Activated CD8-positive, alpha-beta memory T cell treated with anti-CD3 and anti-CD28 coated beads, Interleukin-2, amount 10 ng/mL, durations not matched to agents 7 days and 5 days (primary cell): ENCODE results near the gene GNB2. TPM values are rescaled to one million over a fixed set of nuclear protein-coding genes. Genes with fewer than 3 reads are reported as not detected.
"Not testable (repeated sequence)": the region's sequence is repeated elsewhere in the genome, so short reads cannot be mapped to it uniquely, and the experiment has no call there.

ENCODE experiments used
- ATAC-seq: fragments of 150-1000 bp; cut with Tn5 transposase; one replicate; pipeline ENCODE4 v1.10.0; 2021; ENCODE audit warnings: moderate library complexity
- CTCF ChIA-PET: fragments of 350-600 bp; sonication (Branson Sonifier 250); formaldehyde crosslinking; loops from one replicate; lab custom pipeline; 2021; ENCODE audit warnings: antibody characterized with exemption; lab: Charles Lee
- DNase-seq: peaks from one replicate; pipeline ENCODE4 v3.0.0-alpha.2; 2020
- H3K27ac Mint-ChIP-seq: one replicate; pipeline ENCODE4 v1.8.0; 2021; ENCODE audit warnings: mild to moderate bottlenecking, mixed read lengths
- H3K27me3 Mint-ChIP-seq: one replicate; pipeline ENCODE4 v1.8.0; 2021; ENCODE audit warnings: mixed read lengths
- H3K36me3 Mint-ChIP-seq: one replicate; pipeline ENCODE4 v1.8.0; 2021; ENCODE audit warnings: mild to moderate bottlenecking, mixed read lengths
- H3K4me1 Mint-ChIP-seq: one replicate; pipeline ENCODE4 v1.8.0; 2021; ENCODE audit warnings: mixed read lengths
- H3K4me3 Mint-ChIP-seq: one replicate; pipeline ENCODE4 v1.8.0; 2021; ENCODE audit warnings: mild to moderate bottlenecking, moderate library complexity, mixed read lengths
- H3K9me3 Mint-ChIP-seq: one replicate; pipeline ENCODE4 v1.8.0; 2022; ENCODE audit warnings: low read depth, mixed read lengths
- total RNA-seq, 2 experiments: library from RNA; stranded (reverse); gene quantifications; one replicate each; pipeline ENCODE4 v1.2.3, GENCODE V29; 2021

GNB2 gene
- total RNA-seq, 2 experiments from 2014 or later: 243 to 271 TPM

DNA sequence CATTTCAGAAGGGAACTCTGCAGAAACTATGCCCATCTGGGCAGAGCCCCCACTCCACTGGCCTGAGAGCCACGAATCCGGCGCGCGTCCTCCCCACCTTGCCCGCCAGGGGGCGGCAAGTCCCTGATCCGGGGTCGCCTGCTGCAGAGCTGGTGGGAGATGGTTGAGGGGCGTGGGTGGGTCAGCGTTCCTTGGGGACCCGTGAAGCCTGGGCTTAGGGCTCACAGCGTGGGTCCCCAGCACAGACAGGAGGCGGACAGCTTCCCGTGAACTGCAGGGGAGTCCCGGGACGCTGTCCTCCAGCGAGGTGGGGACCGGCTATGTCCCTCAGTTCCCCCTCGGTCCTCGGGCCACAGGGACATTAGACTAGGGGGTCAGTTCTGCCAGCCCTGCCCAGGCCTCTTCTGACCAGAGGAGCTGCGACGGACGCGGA, 31.8 kb downstream of the GNB2 start:
- CTCF ChIA-PET: interaction anchor here (0.6 to 6.5 kb wide), 56 partner anchors 9 to 380 kb away, joined by 3 to 137 read pairs (median 5); partner anchors contain the start of genes AGFG2, FBXO24, GIGYF1 and MOSPD3
- Mint-ChIP-seq H3K4me1 (peaks cover 24% of the 10 kb centered on the region), H3K27ac (peak overlapping the region; percentile 92), H3K27me3 (peaks cover 5% of the 10 kb centered on the region), H3K4me3 (peak overlapping the region; percentile 94), H3K36me3 (peaks cover 4% of the 10 kb centered on the region), H3K9me3 (no peaks in the 10 kb centered on the region)
- peak; percentile 64 for ATAC-seq
- peak; percentile 88 for DNase-seq

DNA sequence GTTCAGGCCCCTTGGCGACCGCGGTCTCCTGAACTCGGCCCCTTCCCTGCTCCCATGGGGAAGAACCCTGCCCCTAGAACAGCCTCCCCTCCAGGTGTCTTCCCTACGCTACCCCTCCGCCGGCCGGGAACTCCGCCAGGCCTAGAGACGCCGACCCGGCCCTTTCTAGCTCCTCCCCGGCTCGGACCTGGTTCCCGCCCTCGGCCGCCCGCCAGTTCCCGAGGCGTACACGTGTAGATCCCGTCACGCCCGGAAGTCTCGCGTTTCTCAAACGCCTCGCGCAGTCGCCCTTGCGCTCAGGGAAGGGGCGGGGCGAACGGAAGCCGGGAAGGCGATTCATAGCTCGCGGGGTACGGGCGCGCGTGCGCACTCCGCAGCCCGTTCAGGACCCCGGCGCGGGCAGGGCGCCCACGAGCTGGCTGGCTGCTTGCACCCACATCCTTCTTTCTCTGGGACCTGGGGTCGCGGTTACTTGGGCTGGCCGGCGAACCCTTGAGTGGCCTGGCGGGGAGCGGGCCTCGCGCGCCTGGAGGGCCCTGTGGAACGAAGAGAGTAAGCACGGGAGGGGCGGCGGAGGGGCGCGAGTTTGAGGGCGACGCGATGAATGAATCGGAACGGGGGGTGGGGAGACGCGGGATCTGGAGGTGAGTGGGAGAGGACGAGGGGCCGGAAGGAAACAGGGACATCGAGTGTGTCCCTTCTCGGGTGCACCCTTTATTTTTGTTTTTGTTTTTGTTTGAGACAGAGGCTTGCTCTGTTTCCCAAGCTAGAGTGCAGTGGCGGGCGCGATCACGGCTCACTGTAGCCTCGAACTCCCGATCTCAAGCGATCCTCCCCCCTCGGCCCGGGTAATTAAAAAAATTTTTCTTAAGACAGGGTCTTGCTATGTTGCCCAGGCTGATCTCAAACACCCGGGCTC, 32.5 kb downstream of the GNB2 start, which contains the start of gene POP7:
TSS of gene POP7 (plus strand) at position 369 of the 919 bp plus-strand sequence. CDS start 710 bp downstream, outside the sequence.
- Mint-ChIP-seq H3K9me3 (no peaks in the 10 kb centered on the region), H3K27me3 (peaks cover 5% of the 10 kb centered on the region), H3K4me1 (peaks cover 24% of the 10 kb centered on the region), H3K36me3 (peaks cover 4% of the 10 kb centered on the region), H3K4me3 (peak within 1 kb of the TSS; percentile 94), H3K27ac (peak within 1 kb of the TSS; percentile 92)
- DNase-seq: peak; percentile 99
- CTCF ChIA-PET: interaction anchor here (0.6 to 6.5 kb wide), 57 partner anchors 9 to 379 kb away, joined by 3 to 137 read pairs (median 5); partner anchors contain the start of genes AGFG2, FBXO24, GIGYF1 and MOSPD3
- peak; percentile 95 for ATAC-seq

DNA sequence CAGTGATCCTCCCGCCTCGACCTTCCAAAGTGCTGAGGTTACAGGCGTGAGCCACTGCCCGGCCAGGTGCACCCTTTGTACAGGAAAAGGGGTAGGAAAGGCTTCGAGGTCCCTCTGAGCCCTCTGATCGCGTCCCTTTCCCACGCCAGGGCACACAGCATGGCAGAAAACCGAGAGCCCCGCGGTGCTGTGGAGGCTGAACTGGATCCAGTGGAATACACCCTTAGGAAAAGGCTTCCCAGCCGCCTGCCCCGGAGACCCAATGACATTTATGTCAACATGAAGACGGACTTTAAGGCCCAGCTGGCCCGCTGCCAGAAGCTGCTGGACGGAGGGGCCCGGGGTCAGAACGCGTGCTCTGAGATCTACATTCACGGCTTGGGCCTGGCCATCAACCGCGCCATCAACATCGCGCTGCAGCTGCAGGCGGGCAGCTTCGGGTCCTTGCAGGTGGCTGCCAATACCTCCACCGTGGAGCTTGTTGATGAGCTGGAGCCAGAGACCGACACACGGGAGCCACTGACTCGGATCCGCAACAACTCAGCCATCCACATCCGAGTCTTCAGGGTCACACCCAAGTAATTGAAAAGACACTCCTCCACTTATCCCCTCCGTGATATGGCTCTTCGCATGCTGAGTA, 33.3 kb downstream of the GNB2 start:
- H3K9me3 Mint-ChIP-seq: no peaks in the 10 kb centered on the region
- CTCF ChIA-PET: interaction anchor here (1.3 to 6.5 kb wide), 11 partner anchors 8 to 371 kb away, joined by 3 to 137 read pairs (median 7); partner anchors contain the start of genes GIGYF1, SLC12A9 and SRRT
- H3K36me3 Mint-ChIP-seq: peaks cover 4% of the 10 kb centered on the region
- DNase-seq (no peak), ATAC-seq (no peak)
- H3K27me3 Mint-ChIP-seq: no peaks in the 10 kb centered on the region
- peak overlapping the region; percentile 92 for H3K27ac Mint-ChIP-seq
- peaks cover 24% of the 10 kb centered on the region for H3K4me1 Mint-ChIP-seq
- peak overlapping the region; percentile 94 for H3K4me3 Mint-ChIP-seq

DNA sequence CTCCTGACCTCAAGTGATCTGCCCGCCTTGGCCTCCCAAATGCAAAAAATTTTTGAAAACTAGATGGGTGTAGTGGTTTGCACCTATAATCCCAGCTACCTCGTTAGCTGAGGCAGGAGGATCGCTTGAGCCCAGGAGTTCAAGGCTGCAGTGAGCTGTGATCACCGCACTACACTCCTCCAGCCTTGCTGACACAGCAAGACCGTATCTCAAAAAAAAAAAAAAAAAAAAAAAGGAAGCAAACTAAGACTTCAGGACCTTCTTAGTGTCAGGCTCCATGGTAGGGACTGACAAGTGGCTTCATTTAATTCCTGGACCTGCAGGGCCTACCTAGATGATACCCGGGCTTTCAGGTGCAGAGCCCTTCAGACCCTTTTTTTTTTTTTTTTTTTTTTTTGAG, 34.9 kb downstream of the GNB2 start:
- Mint-ChIP-seq H3K4me3 (no peak overlapping the region), H3K27me3 (no peaks in the 10 kb centered on the region)
- CTCF ChIA-PET: interaction anchor here (0.7 to 6.4 kb wide), 5 partner anchors 16 to 1093 kb away, joined by 3 to 105 read pairs (median 4); partner anchors contain the start of gene SLC12A9

DNA sequence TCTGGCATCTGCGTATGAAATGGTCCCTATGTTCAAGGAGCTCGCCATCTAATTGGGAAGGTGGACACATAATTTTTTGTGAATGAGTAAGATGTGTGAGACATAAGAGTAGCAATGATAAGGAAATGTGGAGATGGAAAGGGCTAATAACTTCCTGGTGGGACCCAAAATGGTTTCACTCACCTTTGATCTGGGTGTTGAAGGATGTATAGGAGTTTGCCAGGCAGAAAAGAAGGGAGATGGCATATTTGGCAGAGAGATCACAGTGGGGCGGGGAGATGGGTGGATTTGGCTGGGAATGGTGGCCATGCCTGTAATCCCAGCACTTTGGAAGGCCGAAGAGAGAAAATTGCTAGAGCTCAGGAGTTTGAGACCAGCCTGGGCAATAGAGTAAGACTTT, 36.9 kb downstream of the GNB2 start:
- H3K9me3 Mint-ChIP-seq: no peaks in the 10 kb centered on the region
- ATAC-seq (no peak), DNase-seq (no peak)
- H3K27me3 Mint-ChIP-seq: no peaks in the 10 kb centered on the region
- peaks cover 4% of the 10 kb centered on the region for H3K36me3 Mint-ChIP-seq
- no peak overlapping the region for H3K27ac Mint-ChIP-seq
- CTCF ChIA-PET: interaction anchor here (0.9 kb wide), 1 partner anchor 21 kb away, joined by 3 read pairs; no protein-coding TSS in a partner anchor
- H3K4me3 Mint-ChIP-seq: no peak overlapping the region
- H3K4me1 Mint-ChIP-seq: peaks cover 15% of the 10 kb centered on the region

More for the DNA sequence above, 34.9 kb downstream of the GNB2 start:
- Mint-ChIP-seq H3K4me1 (peaks cover 24% of the 10 kb centered on the region), H3K36me3 (peaks cover 4% of the 10 kb centered on the region), H3K9me3 (no peaks in the 10 kb centered on the region), H3K27ac (no peak overlapping the region)
- no peak for ATAC-seq
- DNase-seq: no peak

DNA sequence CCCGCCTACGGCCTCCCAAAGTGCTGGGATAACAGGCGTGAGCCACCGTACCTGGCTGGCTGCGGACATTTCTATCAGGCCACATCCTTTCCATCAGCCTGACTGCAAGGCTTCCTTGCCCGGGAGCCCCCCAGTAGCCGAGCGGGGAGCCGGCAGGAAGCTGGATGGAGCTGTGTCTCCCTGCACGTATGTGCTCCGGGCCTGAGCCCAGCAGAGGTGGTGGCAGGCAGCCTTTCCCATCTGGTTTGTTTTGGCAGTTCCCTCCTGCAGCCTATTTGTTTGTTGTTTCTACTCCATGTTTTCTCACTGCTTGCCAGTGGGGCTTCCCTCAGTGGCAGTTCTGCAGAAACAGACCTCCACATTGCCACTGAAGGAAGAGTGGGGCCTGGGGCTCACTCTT, 37.8 kb downstream of the GNB2 start:
- Mint-ChIP-seq H3K4me1 (peaks cover 14% of the 10 kb centered on the region), H3K4me3 (no peak overlapping the region), H3K27me3 (no peaks in the 10 kb centered on the region), H3K9me3 (no peaks in the 10 kb centered on the region), H3K36me3 (peaks cover 4% of the 10 kb centered on the region), H3K27ac (no peak overlapping the region)
- DNase-seq: no peak
- CTCF ChIA-PET: interaction anchor here (0.9 to 1.1 kb wide), 3 partner anchors 14 to 141 kb away, joined by 3 read pairs; partner anchors contain the start of gene SLC12A9
- ATAC-seq: no peak

DNA sequence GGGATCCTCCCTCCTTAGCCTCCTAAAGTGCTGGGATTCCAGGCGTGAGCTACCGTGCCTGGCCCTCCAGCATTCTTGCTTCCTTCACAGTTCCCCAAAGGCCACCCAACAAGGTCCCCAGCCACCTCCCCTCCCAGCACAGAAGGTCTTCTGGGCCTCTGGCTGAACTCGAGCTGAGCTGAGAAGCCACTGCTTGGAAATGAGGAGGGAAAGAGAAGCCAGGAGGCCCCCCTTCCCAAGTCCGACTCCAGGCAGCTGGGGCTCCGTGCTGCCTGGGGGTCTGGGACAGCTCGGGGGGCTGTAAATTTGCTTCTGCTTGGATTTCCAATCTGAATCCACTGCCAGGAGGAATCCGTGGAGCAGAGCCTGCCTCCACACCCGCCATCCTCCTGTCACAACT, 41.2 kb downstream of the GNB2 start:
- no peak for ATAC-seq
- CTCF ChIA-PET: interaction anchor here (0.5 to 2.3 kb wide), 5 partner anchors 9 to 1480 kb away, joined by 3 to 8 read pairs (median 5); partner anchors contain the start of gene POP7
- Mint-ChIP-seq H3K9me3 (no peaks in the 10 kb centered on the region), H3K27me3 (peaks cover 16% of the 10 kb centered on the region), H3K4me3 (no peak overlapping the region), H3K27ac (no peak overlapping the region), H3K36me3 (no peaks in the 10 kb centered on the region), H3K4me1 (no peaks in the 10 kb centered on the region)
- DNase-seq: no peak

DNA sequence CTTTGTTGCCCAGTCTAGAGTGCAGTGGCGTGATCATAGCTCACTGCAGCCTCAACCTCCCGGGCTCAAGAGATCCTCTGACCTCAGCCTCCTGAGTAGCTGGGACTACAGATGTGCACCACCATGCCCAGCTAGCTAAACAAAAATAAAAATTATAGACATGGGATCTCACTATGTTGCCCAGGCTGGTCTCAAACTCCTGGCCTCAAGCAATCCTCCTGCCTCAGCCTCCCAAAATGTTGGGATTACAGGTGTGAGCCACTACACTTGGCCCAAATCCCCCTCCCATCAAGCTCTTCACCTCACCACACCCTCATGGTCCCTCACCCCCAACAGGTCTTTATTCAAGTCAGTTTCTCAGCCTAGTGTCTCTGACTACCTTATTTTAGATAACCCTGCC, 43.5 kb downstream of the GNB2 start:
- H3K27ac Mint-ChIP-seq, H3K9me3 Mint-ChIP-seq, CTCF ChIA-PET, H3K4me1 Mint-ChIP-seq, DNase-seq, H3K36me3 Mint-ChIP-seq, ATAC-seq, H3K4me3 Mint-ChIP-seq: not testable (repeated sequence)
- peaks cover 35% of the 10 kb centered on the region for H3K27me3 Mint-ChIP-seq

DNA sequence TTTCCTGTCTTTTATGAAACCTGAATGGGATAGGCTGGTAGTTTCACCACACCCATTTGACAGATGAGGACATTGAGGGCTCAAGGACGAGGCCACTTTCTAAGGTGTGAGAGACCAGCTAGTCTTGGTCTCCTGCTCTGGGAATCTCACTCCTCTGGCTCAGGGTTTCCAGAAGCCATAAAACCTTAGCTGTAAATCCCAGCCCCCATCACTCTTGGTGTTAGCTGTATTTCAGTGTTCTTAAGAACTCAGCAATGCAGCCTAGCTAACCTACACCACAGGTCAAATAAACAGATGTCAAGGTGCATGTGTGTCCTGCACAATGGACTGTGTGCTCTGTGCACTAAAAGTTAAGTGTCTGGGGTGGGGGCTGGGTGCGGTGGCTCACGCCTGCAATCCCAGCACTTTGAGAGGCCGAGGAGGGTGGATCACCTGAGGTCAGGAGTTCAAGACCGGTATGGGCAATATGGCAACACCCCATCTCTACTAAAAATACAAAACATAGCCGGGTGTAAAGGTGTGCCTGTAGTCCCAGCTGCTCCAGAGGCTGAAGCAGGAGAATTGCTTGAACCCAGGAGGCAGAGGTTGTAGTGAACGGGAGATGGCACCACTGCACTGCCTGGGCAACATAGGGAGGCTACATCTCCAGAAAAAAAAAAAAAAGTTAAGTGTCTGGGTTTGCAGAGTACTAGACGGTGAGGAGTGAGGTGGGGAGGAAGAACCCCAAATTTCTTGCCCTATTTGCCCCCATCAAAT, 46.2 kb downstream of the GNB2 start:
- no peaks in the 10 kb centered on the region for H3K36me3 Mint-ChIP-seq
- H3K4me3 Mint-ChIP-seq: no peak overlapping the region
- H3K27me3 Mint-ChIP-seq: peaks cover 50% of the 10 kb centered on the region
- CTCF ChIA-PET: no interaction called here
- H3K9me3 Mint-ChIP-seq: no peaks in the 10 kb centered on the region
- ATAC-seq: no peak
- no peaks in the 10 kb centered on the region for H3K4me1 Mint-ChIP-seq
- no peak for DNase-seq
- H3K27ac Mint-ChIP-seq: no peak overlapping the region

DNA sequence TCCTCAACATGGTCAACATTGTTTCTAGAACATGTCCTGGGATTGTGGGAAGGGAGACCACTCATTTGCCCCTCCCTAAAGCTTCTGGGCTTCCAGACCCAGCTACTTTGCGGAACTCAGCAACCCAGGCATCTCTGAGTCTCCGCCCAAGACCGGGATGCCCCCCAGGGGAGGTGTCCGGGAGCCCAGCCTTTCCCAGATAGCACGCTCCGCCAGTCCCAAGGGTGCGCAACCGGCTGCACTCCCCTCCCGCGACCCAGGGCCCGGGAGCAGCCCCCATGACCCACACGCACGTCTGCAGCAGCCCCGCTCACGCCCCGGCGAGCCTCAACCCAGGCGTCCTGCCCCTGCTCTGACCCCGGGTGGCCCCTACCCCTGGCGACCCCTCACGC, 46.7 kb downstream of the GNB2 start, which contains the start of gene EPO:
TSS of gene EPO (plus strand) at position 190 of the 392 bp plus-strand sequence. CDS start 513 bp downstream, outside the sequence.
- Mint-ChIP-seq H3K9me3 (no peaks in the 10 kb centered on the region), H3K27me3 (peaks cover 53% of the 10 kb centered on the region), H3K4me3 (no peak within 1 kb of the TSS), H3K4me1 (peaks cover 3% of the 10 kb centered on the region), H3K36me3 (no peaks in the 10 kb centered on the region), H3K27ac (no peak within 1 kb of the TSS)
- no peak for ATAC-seq
- CTCF ChIA-PET: no interaction called here
- no peak for DNase-seq

DNA sequence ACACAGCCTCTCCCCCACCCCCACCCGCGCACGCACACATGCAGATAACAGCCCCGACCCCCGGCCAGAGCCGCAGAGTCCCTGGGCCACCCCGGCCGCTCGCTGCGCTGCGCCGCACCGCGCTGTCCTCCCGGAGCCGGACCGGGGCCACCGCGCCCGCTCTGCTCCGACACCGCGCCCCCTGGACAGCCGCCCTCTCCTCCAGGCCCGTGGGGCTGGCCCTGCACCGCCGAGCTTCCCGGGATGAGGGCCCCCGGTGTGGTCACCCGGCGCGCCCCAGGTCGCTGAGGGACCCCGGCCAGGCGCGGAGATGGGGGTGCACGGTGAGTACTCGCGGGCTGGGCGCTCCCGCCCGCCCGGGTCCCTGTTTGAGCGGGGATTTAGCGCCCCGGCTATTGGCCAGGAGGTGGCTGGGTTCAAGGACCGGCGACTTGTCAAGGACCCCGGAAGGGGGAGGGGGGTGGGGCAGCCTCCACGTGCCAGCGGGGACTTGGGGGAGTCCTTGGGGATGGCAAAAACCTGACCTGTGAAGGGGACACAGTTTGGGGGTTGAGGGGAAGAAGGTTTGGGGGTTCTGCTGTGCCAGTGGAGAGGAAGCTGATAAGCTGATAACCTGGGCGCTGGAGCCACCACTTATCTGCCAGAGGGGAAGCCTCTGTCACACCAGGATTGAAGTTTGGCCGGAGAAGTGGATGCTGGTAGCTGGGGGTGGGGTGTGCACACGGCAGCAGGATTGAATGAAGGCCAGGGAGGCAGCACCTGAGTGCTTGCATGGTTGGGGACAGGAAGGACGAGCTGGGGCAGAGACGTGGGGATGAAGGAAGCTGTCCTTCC, 47.3 kb downstream of the GNB2 start:
- Mint-ChIP-seq H3K9me3 (no peaks in the 10 kb centered on the region), H3K4me1 (peaks cover 3% of the 10 kb centered on the region), H3K27ac (no peak overlapping the region), H3K27me3 (peaks cover 53% of the 10 kb centered on the region), H3K36me3 (no peaks in the 10 kb centered on the region), H3K4me3 (no peak overlapping the region)
- CTCF ChIA-PET: interaction anchor here (0.6 to 2.2 kb wide), 4 partner anchors 15 to 135 kb away, joined by 3 to 6 read pairs (median 4); partner anchors contain the start of genes FBXO24, LRCH4 and POP7
- DNase-seq: no peak
- ATAC-seq: no peak

DNA sequence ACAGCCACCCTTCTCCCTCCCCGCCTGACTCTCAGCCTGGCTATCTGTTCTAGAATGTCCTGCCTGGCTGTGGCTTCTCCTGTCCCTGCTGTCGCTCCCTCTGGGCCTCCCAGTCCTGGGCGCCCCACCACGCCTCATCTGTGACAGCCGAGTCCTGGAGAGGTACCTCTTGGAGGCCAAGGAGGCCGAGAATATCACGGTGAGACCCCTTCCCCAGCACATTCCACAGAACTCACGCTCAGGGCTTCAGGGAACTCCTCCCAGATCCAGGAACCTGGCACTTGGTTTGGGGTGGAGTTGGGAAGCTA, 47.9 kb downstream of the GNB2 start:
- no peaks in the 10 kb centered on the region for H3K36me3 Mint-ChIP-seq
- CTCF ChIA-PET: interaction anchor here (0.6 to 2.2 kb wide), 4 partner anchors 16 to 135 kb away, joined by 3 to 6 read pairs (median 4); partner anchors contain the start of genes FBXO24, LRCH4 and POP7
- no peaks in the 10 kb centered on the region for H3K9me3 Mint-ChIP-seq
- ATAC-seq (no peak), DNase-seq (no peak)
- H3K27me3 Mint-ChIP-seq: peaks cover 53% of the 10 kb centered on the region
- no peak overlapping the region for H3K27ac Mint-ChIP-seq
- no peak overlapping the region for H3K4me3 Mint-ChIP-seq
- peaks cover 3% of the 10 kb centered on the region for H3K4me1 Mint-ChIP-seq
